ENCODE measurements around the gene VWCE. TPM values are rescaled to one million over a fixed set of nuclear protein-coding genes. Genes with fewer than 3 reads are reported as not detected.

The VWCE gene
- total RNA-seq, 3 donors from 2014 or later = 0.88 to 3.2 (median 2.6) TPM

GRCh38 chr11:61280883-61281580, 14.1 kb downstream of the VWCE start:
- Histone ChIP-seq H3K9me3 (no peaks in the 10 kb centered on the region), H3K4me3 (no peak overlapping the region), H3K27ac (no peak overlapping the region), H3K27me3 (no peaks in the 10 kb centered on the region), H3K4me1 (no peaks in the 10 kb centered on the region), H3K36me3 (no peaks in the 10 kb centered on the region)
- intact Hi-C loops (cut with DNase I; ENCODE audit: low total_unique reads) = no loop called here
- TF ChIP-seq POLR2AphosphoS5 (IDR thresholded peaks at IDR 0.05) = no peak
- DNase-seq (ENCODE audit: low spot score in 2 of 2) = no peak

GRCh38 chr11:61279934-61280659, 15.0 kb downstream of the VWCE start:
- Histone ChIP-seq H3K27ac (no peak overlapping the region), H3K4me3 (no peak overlapping the region), H3K36me3 (no peaks in the 10 kb centered on the region), H3K27me3 (no peaks in the 10 kb centered on the region), H3K4me1 (no peaks in the 10 kb centered on the region), H3K9me3 (no peaks in the 10 kb centered on the region)
- intact Hi-C loops (cut with DNase I; ENCODE audit: low total_unique reads) = no loop called here
- TF ChIP-seq POLR2A (IDR thresholded peaks at IDR 0.05) = no peak
- TF ChIP-seq POLR2AphosphoS5 (IDR thresholded peaks at IDR 0.05) = no peak
- TF ChIP-seq CTCF (IDR thresholded peaks at IDR 0.05) = no peak
- peak in 1 of 2 donors; percentile 62 for DNase-seq (ENCODE audit: low spot score in 2 of 2)

- intact Hi-C loops (cut with DNase I; ENCODE audit: low total_unique reads) = no loop called here
- Histone ChIP-seq H3K27me3 (no peaks in the 10 kb centered on the region), H3K4me3 (no peak overlapping the region), H3K27ac (no peak overlapping the region), H3K9me3 (no peaks in the 10 kb centered on the region), H3K36me3 (no peaks in the 10 kb centered on the region), H3K4me1 (no peaks in the 10 kb centered on the region)
- no peak for DNase-seq (ENCODE audit: low spot score in 2 of 2)
- TF ChIP-seq POLR2A (IDR thresholded peaks at IDR 0.05) (no peak), POLR2AphosphoS5 (IDR thresholded peaks at IDR 0.05) (no peak), CTCF (IDR thresholded peaks at IDR 0.05) (no peak)
These were observed 17.1 kb downstream of the VWCE start for GRCh38 chr11:61278001-61278470.

GRCh38 chr11:61277186-61278000, 17.7 kb downstream of the VWCE start:
- TF ChIP-seq POLR2AphosphoS5 (IDR thresholded peaks at IDR 0.05) = no peak
- TF ChIP-seq POLR2A (IDR thresholded peaks at IDR 0.05) = no peak
- no peak for TF ChIP-seq CTCF (IDR thresholded peaks at IDR 0.05)
- H3K27me3 ChIP-seq = no peaks in the 10 kb centered on the region
- no peaks in the 10 kb centered on the region for H3K9me3 ChIP-seq
- no peaks in the 10 kb centered on the region for H3K36me3 ChIP-seq
- no peak for DNase-seq (ENCODE audit: low spot score in 2 of 2)
- H3K4me3 ChIP-seq = no peak overlapping the region
- no peaks in the 10 kb centered on the region for H3K4me1 ChIP-seq
- no peak overlapping the region for H3K27ac ChIP-seq
- intact Hi-C loops (cut with DNase I; ENCODE audit: low total_unique reads) = no loop called here

- no peaks in the 10 kb centered on the region for H3K27me3 ChIP-seq
- H3K9me3 ChIP-seq = no peaks in the 10 kb centered on the region
- no peak for DNase-seq (ENCODE audit: low spot score in 2 of 2)
- TF ChIP-seq POLR2A (IDR thresholded peaks at IDR 0.05) = no peak
- TF ChIP-seq CTCF (IDR thresholded peaks at IDR 0.05) = no peak
- TF ChIP-seq POLR2AphosphoS5 (IDR thresholded peaks at IDR 0.05) = no peak
- intact Hi-C loops (cut with DNase I; ENCODE audit: low total_unique reads) = no loop called here
- no peak overlapping the region for H3K27ac ChIP-seq
- H3K36me3 ChIP-seq = no peaks in the 10 kb centered on the region
- H3K4me1 ChIP-seq = no peaks in the 10 kb centered on the region
- H3K4me3 ChIP-seq = no peak overlapping the region
These were observed 19.9 kb downstream of the VWCE start for GRCh38 chr11:61275191-61275590.
